Prostate gland (tissue), 2 donors: ENCODE data around the gene QSOX1. TPM values are rescaled to one million over a fixed set of nuclear protein-coding genes. Genes with fewer than 3 reads are reported as not detected.

ENCODE experiments used
- DNase-seq: peaks from one replicate; pipeline ENCODE4 v3.0.0-alpha.2; 2019; ENCODE audit warnings: low spot score
- H3K27ac ChIP-seq, 2 donors: fragments of 200-600 bp; sonication (generic); 2 replicates each; pipeline ENCODE4 v1.5.1; 2017 to 2019
- H3K27me3 ChIP-seq: fragments of 200-600 bp; sonication (generic); replicated peaks from 2 replicates; pipeline ENCODE4 v1.5.1; 2019; ENCODE audit not compliant: insufficient read depth
- H3K36me3 ChIP-seq, 2 donors: fragments of 200-600 bp; sonication (generic); 1 replicate in 1 of 2; 2 replicates in 1 of 2; pipeline versions ENCODE4 v1.5.1 to v1.8.1; 2017 to 2019
- H3K4me1 ChIP-seq: fragments of 200-600 bp; sonication (generic); replicated peaks from 2 replicates; pipeline ENCODE4 v1.5.1; 2019
- H3K4me3 ChIP-seq, 2 donors: fragments of 200-600 bp; sonication (generic); 2 replicates each; pipeline ENCODE4 v1.5.1; 2017 to 2019
- H3K9me3 ChIP-seq: fragments of 200-600 bp; sonication (generic); 2 replicates; pipeline ENCODE4 v1.5.1; 2017
- CTCF ChIP-seq, 4 experiments: fragments of 200-600 bp in 2 of 4; fragments of 450-650 bp in 2 of 4; sonication (generic) in 2 of 4; IDR thresholded peaks; 1 replicate in 3 of 4; 2 replicates in 1 of 4; pipeline ENCODE4 v1.5.1; 2016 to 2019; ENCODE audit warnings: antibody characterized with exemption in 4 of 4, mild to moderate bottlenecking in 2 of 4, moderate library complexity in 2 of 4
- POLR2A ChIP-seq: fragments of 450-650 bp; IDR thresholded peaks from one replicate; pipeline ENCODE4 v1.6.1; 2016; ENCODE audit warnings: antibody characterized with exemption, mild to moderate bottlenecking
- POLR2AphosphoS5 ChIP-seq: sonication (generic); formaldehyde crosslinking; IDR thresholded peaks from one replicate; pipeline ENCODE4 v1.6.1; 2017; ENCODE audit warnings: antibody characterized with exemption
- WGBS: methylation state at CpG from one replicate; pipeline ENCODE4 v1.1.5; 2018; 5-methylcytosine and 5-hydroxymethylcytosine counted together
- intact Hi-C: fragments of 100-400 bp; cut with DNase I; formaldehyde crosslinking; loops from one replicate; pipeline ENCODE4 v1.14.2; 2022
- total RNA-seq, 2 donors: library from RNA; depleted of rRNA; stranded (reverse); fragments of >200 nt; gene quantifications; one replicate each; pipeline ENCODE4 v1.1.0, GENCODE V29; 2016

QSOX1 gene
- total RNA-seq, 2 donors from 2014 or later: 77.3 to 471 TPM

DNA sequence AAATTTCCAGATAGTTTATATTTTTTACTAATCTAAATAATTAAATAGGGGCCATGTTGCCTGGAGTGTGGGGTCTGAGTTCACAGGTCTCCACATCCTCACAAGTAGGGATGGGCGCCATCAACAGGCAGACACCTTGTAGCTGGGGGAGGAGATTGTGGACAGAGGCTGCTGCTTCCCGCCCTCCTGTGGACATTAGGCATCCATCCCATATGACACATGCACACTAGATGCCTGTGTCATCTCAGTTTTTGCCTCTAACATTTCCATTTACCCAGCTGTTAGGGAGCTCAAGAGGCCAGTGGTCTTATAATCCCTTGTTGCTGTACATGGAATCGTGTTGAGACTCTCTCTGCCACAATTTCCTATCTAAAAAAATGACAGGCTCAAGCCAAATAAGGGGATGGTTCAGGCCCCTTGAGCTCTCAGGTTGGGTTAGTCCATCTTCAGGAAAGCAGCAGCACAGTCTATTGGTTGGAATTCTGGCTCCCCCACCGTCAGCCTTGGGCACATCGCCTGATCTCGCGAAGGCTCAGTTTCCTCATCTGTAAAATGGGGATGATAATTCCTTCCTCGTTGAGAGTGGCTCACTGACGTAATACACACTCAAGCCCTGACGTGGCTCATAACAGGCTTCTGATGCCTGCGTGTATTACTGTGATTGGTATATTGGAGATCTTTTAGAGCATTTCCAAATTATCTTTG, 89.0 kb downstream of the QSOX1 start:
- H3K9me3 ChIP-seq: no peaks in the 10 kb centered on the region
- no peaks in the 10 kb centered on the region for H3K36me3 ChIP-seq
- intact Hi-C loops: no loop called here
- H3K27me3 ChIP-seq: peaks cover 3% of the 10 kb centered on the region
- H3K4me3 ChIP-seq: no peak overlapping the region
- WGBS: 91% methylated on average over 11 of the region's 11 CpGs
- no peaks in the 10 kb centered on the region for H3K4me1 ChIP-seq
- no peak for DNase-seq
- H3K27ac ChIP-seq: no peak overlapping the region
- no peak for TF ChIP-seq CTCF (IDR thresholded peaks at IDR 0.05)
- no peak for TF ChIP-seq POLR2AphosphoS5
- TF ChIP-seq POLR2A: no peak

DNA sequence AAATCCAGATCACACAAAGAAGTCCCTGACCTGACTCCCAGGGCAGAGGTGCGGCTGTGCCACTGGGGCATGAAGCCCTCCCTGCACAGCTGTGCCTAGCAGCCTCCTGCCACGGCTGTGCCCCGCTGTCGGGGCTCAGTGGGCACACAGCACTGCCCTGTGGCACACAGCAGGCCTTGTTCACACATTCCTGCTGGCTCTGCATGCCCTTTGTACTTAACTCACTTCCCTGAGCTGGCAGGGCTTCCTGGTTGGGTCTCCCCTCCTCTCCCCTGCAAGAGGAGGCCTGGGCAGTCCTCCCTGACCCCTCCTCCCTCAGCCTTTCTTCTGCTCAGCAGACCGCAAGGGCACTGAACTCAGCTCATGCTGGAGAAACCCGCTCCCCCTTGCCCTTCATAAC, 90.2 kb downstream of the QSOX1 start:
- no peaks in the 10 kb centered on the region for H3K27me3 ChIP-seq
- H3K9me3 ChIP-seq: no peaks in the 10 kb centered on the region

GRCh38 chr1:180246579-180246978, 91.9 kb downstream of the QSOX1 start:
- Histone ChIP-seq H3K36me3 (no peaks in the 10 kb centered on the region), H3K4me1 (no peaks in the 10 kb centered on the region), H3K9me3 (no peaks in the 10 kb centered on the region), H3K27ac (no peak overlapping the region), H3K4me3 (no peak overlapping the region), H3K27me3 (no peaks in the 10 kb centered on the region)
- no peak for DNase-seq
- WGBS: 77% methylated on average over 5 of the region's 5 CpGs
- no peak for TF ChIP-seq POLR2A
- no peak for TF ChIP-seq POLR2AphosphoS5
- TF ChIP-seq CTCF (IDR thresholded peaks at IDR 0.05): no peak
- intact Hi-C loops: no loop called here

More for the DNA sequence above, 90.2 kb downstream of the QSOX1 start:
- no peaks in the 10 kb centered on the region for H3K36me3 ChIP-seq
- DNase-seq: no peak
- no peak overlapping the region for H3K4me3 ChIP-seq
- TF ChIP-seq POLR2AphosphoS5 (no peak), CTCF (IDR thresholded peaks at IDR 0.05) (no peak), POLR2A (no peak)
- 85% methylated on average over 6 of the region's 6 CpGs for WGBS
- H3K4me1 ChIP-seq: no peaks in the 10 kb centered on the region
- intact Hi-C loops: no loop called here
- H3K27ac ChIP-seq: no peak overlapping the region

- no peak for DNase-seq
- H3K27me3 ChIP-seq: no peaks in the 10 kb centered on the region
- H3K4me3 ChIP-seq: no peak overlapping the region
- no peaks in the 10 kb centered on the region for H3K36me3 ChIP-seq
- intact Hi-C loops: no loop called here
- H3K27ac ChIP-seq: no peak overlapping the region
- no peaks in the 10 kb centered on the region for H3K9me3 ChIP-seq
- WGBS: 77% methylated on average over 3 of the region's 3 CpGs
- TF ChIP-seq POLR2AphosphoS5 (no peak), POLR2A (no peak), CTCF (IDR thresholded peaks at IDR 0.05) (no peak)
- H3K4me1 ChIP-seq: no peaks in the 10 kb centered on the region
These were observed 92.4 kb downstream of the QSOX1 start for GRCh38 chr1:180247061-180247460.

DNA sequence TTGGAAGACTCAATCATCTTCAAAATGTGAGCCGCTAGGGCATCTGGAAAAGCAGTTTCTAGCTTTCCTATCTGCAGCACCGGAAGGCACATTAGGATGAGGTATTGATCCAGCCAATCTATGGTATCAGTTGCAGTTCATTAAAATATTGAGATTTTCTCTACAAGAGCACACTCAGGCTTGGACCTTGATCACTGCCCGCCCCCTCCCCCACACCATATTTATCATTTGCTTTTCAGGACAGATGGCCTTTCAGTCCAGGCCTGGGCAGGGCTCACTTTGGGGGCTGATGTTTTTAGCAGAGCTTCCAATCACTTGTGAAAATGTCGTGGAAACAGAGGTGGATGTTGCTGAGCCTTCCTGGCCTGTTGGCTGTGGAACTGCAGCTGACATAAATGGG, 92.9 kb downstream of the QSOX1 start:
- Histone ChIP-seq H3K36me3 (no peaks in the 10 kb centered on the region), H3K4me1 (no peaks in the 10 kb centered on the region), H3K27ac (no peak overlapping the region), H3K27me3 (no peaks in the 10 kb centered on the region), H3K4me3 (no peak overlapping the region), H3K9me3 (no peaks in the 10 kb centered on the region)
- intact Hi-C loops: no loop called here
- DNase-seq: no peak
- WGBS: 97% methylated on average over 4 of the region's 4 CpGs
- TF ChIP-seq CTCF (IDR thresholded peaks at IDR 0.05): no peak
- TF ChIP-seq POLR2A: no peak
- no peak for TF ChIP-seq POLR2AphosphoS5
